A549 (cell line): Measurements from ENCODE around the gene ADGRD1. TPM values are rescaled to one million over a fixed set of nuclear protein-coding genes. Genes with fewer than 3 reads are reported as not detected.

ENCODE experiments used
- ATAC-seq, 2 experiments: fragments of 200-7000 bp in 1 of 2; fragments of >200 bp in 1 of 2; cut with Nextera tagmentation in 1 of 2; cut with Tn5 transposase in 1 of 2; 3 replicates each; pipeline versions ENCODE4 v1.8.0 to v1.9.1; 2018 to 2020; ENCODE audit warnings: mild to moderate bottlenecking in 1 of 2, moderate library complexity in 1 of 2
- CTCF ChIA-PET: fragments of 300-600 bp; sonication (Branson Sonifier 250); formaldehyde crosslinking; extraction: SDS; loops from one replicate; lab custom pipeline; 2021; ENCODE audit warnings: antibody characterized with exemption, inconsistent platforms; lab: Yijun Ruan, JAX
- POLR2A ChIA-PET: fragments of 350-600 bp; formaldehyde crosslinking; extraction: SDS; loops from one replicate; lab custom pipeline; 2021; ENCODE audit warnings: antibody characterized with exemption, inconsistent platforms; lab: Yijun Ruan, JAX
- DNase-seq, 2 experiments: peaks; one replicate each; pipeline versions ENCODE4 v3.0.0 to v3.0.0-alpha.2; 2011 to 2016; ENCODE audit warnings: low read depth in 1 of 2, low spot score in 1 of 2
- FAIRE-seq: peaks from 2 replicates; lab custom pipeline; 2011; peaks lifted over from hg19 to GRCh38; lab: Jason Lieb, UNC
- H3K27ac ChIP-seq, 2 experiments: fragments of >200 bp; sonication (Bioruptor Twin); formaldehyde crosslinking; 3 replicates each; pipeline ENCODE4 v1.5.1; 2016 to 2017
- H3K4me1 ChIP-seq: fragments of >200 bp; sonication (Bioruptor Twin); formaldehyde crosslinking; 3 replicates; pipeline ENCODE4 v1.6.1; 2016
- H3K4me2 ChIP-seq: fragments of >200 bp; sonication (Bioruptor Twin); formaldehyde crosslinking; 3 replicates; pipeline ENCODE4 v1.6.1; 2016
- H3K4me3 ChIP-seq: fragments of >200 bp; sonication (Bioruptor Twin); formaldehyde crosslinking; 3 replicates; pipeline ENCODE4 v1.5.1; 2016
- H3K9me3 ChIP-seq: fragments of >200 bp; sonication (Bioruptor Twin); formaldehyde crosslinking; 3 replicates; pipeline ENCODE4 v1.6.1; 2016
- CBX8 ChIP-seq: fragments of 200-600 bp; sonication (generic); IDR thresholded peaks from 2 replicates; pipeline ENCODE4 v1.6.1; 2016
- CHD2 ChIP-seq: fragments of 150-350 bp; IDR thresholded peaks from 2 replicates; pipeline ENCODE4 v1.6.1; 2014; ENCODE audit warnings: low read length; ENCODE audit not compliant: partially characterized antibody
- E2F6 ChIP-seq: IDR thresholded peaks from 2 replicates; pipeline ENCODE4 v1.6.1; 2012; ENCODE audit warnings: low read depth, borderline replicate concordance
- EHF ChIP-seq: fragments of 250-450 bp; sonication (Bioruptor Pico); IDR thresholded peaks from 2 replicates; pipeline ENCODE4 v1.5.0; 2020; ENCODE audit warnings: mild to moderate bottlenecking
- EHMT2 ChIP-seq: fragments of 200-600 bp; sonication (generic); IDR thresholded peaks from 2 replicates; pipeline ENCODE4 v1.6.1; 2016; ENCODE audit warnings: antibody characterized with exemption, low read depth, mild to moderate bottlenecking, moderate library complexity
- ELK1 ChIP-seq: fragments of 150-350 bp; IDR thresholded peaks from 2 replicates; pipeline ENCODE4 v1.6.1; 2014; ENCODE audit warnings: low read depth, mild to moderate bottlenecking, low read length
- FOSL2 ChIP-seq, 2 experiments: fragments of 450-650 bp in 1 of 2; fragments of >200 bp in 1 of 2; sonication (Bioruptor Twin) in 1 of 2; formaldehyde crosslinking; IDR thresholded peaks; 2 replicates each; pipeline versions ENCODE4 v1.5.0 to v1.6.1; 2016 to 2020; ENCODE audit warnings: mild to moderate bottlenecking in 1 of 2, moderate library complexity in 1 of 2
- FOXS1 ChIP-seq: fragments of 250-450 bp; sonication (Bioruptor Pico); IDR thresholded peaks from 2 replicates; pipeline ENCODE4 v1.5.0; 2020; ENCODE audit warnings: mild to moderate bottlenecking, moderate library complexity
- GATA3 ChIP-seq: IDR thresholded peaks from 2 replicates; pipeline ENCODE4 v1.6.1; 2012; ENCODE audit warnings: borderline replicate concordance
- HDAC2 ChIP-seq: fragments of 200-600 bp; sonication (generic); IDR thresholded peaks from 2 replicates; pipeline ENCODE4 v1.6.1; 2016
- HOXA7 ChIP-seq: fragments of 250-450 bp; sonication (Bioruptor Pico); IDR thresholded peaks from 2 replicates; pipeline ENCODE4 v1.5.0; 2020; ENCODE audit warnings: mild to moderate bottlenecking, moderate library complexity
- JUN ChIP-seq, 2 experiments: fragments of >200 bp; sonication (Bioruptor Twin); formaldehyde crosslinking; IDR thresholded peaks; 2 replicates in 1 of 2; 3 replicates in 1 of 2; pipeline ENCODE4 v1.6.1; 2016 to 2017
- JUNB ChIP-seq: fragments of >200 bp; sonication (Bioruptor Twin); formaldehyde crosslinking; IDR thresholded peaks from 2 replicates; pipeline ENCODE4 v1.6.1; 2016
- KDM5A ChIP-seq: fragments of 200-600 bp; sonication (generic); IDR thresholded peaks from 2 replicates; pipeline ENCODE4 v1.6.1; 2016; ENCODE audit warnings: antibody characterized with exemption, mild to moderate bottlenecking
- MAFK ChIP-seq: fragments of 450-650 bp; IDR thresholded peaks from 2 replicates; pipeline ENCODE4 v1.6.1; 2014; ENCODE audit not compliant: partially characterized antibody
- MAX ChIP-seq: IDR thresholded peaks from 2 replicates; pipeline ENCODE4 v1.6.1; 2012
- MYC ChIP-seq: IDR thresholded peaks from 2 replicates; pipeline ENCODE4 v1.6.1; 2012; ENCODE audit warnings: mild to moderate bottlenecking, inconsistent platforms, low read length, improper control_type of control experiment, borderline replicate concordance
- NFE2L2 ChIP-seq: fragments of 150-350 bp; conservative IDR thresholded peaks from 2 replicates; pipeline ENCODE4 v1.6.1; 2014; ENCODE audit warnings: low read length
- NPAS2 ChIP-seq: fragments of 250-450 bp; sonication (Bioruptor Pico); IDR thresholded peaks from 2 replicates; pipeline ENCODE4 v1.8.0; 2022; ENCODE audit warnings: mild to moderate bottlenecking, moderate library complexity, borderline replicate concordance
- NR3C1 ChIP-seq: fragments of >200 bp; sonication (Bioruptor Twin); formaldehyde crosslinking; IDR thresholded peaks from 3 replicates; pipeline ENCODE4 v1.6.1; 2017
- RARB ChIP-seq: fragments of 250-450 bp; sonication (Bioruptor Pico); IDR thresholded peaks from 2 replicates; pipeline ENCODE4 v1.8.0; 2021; ENCODE audit warnings: mild to moderate bottlenecking, moderate library complexity
- RCOR1 ChIP-seq: fragments of 150-350 bp; IDR thresholded peaks from 2 replicates; pipeline ENCODE4 v1.6.1; 2014; ENCODE audit warnings: antibody characterized with exemption, low read length, low read depth
- REST ChIP-seq: fragments of 200-600 bp; sonication (generic); IDR thresholded peaks from 2 replicates; pipeline ENCODE4 v1.6.1; 2016; ENCODE audit warnings: antibody characterized with exemption, mild to moderate bottlenecking, moderate library complexity
- TP53 ChIP-seq: fragments of 250-450 bp; sonication (Bioruptor Pico); IDR thresholded peaks from 2 replicates; pipeline ENCODE4 v1.5.0; 2021; ENCODE audit warnings: mild to moderate bottlenecking, moderate library complexity
- ZFP36 ChIP-seq: fragments of 450-650 bp; IDR thresholded peaks from 2 replicates; pipeline ENCODE4 v1.6.1; 2014; ENCODE audit warnings: borderline replicate concordance; ENCODE audit not compliant: partially characterized antibody
- ZSCAN20 ChIP-seq: fragments of 250-450 bp; sonication (Bioruptor Pico); IDR thresholded peaks from 2 replicates; pipeline ENCODE4 v1.8.0; 2022; ENCODE audit warnings: mild to moderate bottlenecking, moderate library complexity
- WGBS: methylation state at CpG from one replicate; pipeline ENCODE4 v1.1.6; 2017; ENCODE audit errors: missing lambda C conversion rate; 5-methylcytosine and 5-hydroxymethylcytosine counted together
- polyA plus RNA-seq, 4 experiments: library from polyadenylated mRNA; depleted of rRNA in 3 of 4; stranded (reverse); fragments of >200 nt; fragmentation: RNase III in 1 of 4; extraction: RNeasy Plus Mini Kit Qiagen cat#74134 plus additional on column Dnase treatment in 1 of 4; gene quantifications; 2 replicates in 3 of 4; 3 replicates in 1 of 4; pipeline ENCODE4 v1.2.3, GENCODE V29; 2011 to 2017
- TF ChIP-seq, protein P1 (sequence below): IDR thresholded peaks from 2 replicates; pipeline ENCODE4 v1.6.1; 2012

ADGRD1 gene
- polyA plus RNA-seq, 2 of the 4 experiments (the other 2 are of a cell fraction) = 0.36 to 1.5 TPM

DNA sequence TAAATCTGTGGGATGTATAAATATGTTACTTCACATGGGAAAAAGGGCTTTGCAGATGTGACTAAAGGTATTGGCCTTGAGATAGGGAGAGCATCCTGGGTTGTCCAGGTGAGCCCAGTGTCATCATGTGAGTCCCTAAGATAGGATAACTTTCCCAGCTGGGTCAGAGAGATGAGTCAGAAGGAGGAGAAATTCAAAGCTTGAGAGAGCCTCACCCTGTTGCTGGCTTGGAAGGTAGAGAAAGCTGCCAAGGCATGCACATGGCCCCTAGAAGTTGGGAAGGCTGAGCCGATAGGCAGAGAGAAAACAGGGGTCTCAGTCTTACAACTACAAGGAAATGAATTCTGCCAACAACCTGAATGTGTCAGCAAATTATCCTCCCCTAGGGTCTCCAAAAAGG, 213.0 kb downstream of the ADGRD1 start:
- FAIRE-seq = no peak
- Histone ChIP-seq H3K27ac (no peak overlapping the region), H3K4me1 (peaks cover 4% of the 10 kb centered on the region; the same call in 1 of the 3 replicates), H3K4me2 (no peak overlapping the region), H3K9me3 (no peaks in the 10 kb centered on the region), H3K4me3 (no peak overlapping the region)
- POLR2A ChIA-PET = no interaction called here
- ATAC-seq = no peak; a peak in 1 of 6 replicates
- TF ChIP-seq NFE2L2 (no peak), JUN (IDR thresholded peaks at IDR 0.05) (no peak), NPAS2 (CRISPR knock-in tag) (no peak), ZFP36 (no peak), CHD2 (no peak), MAFK (no peak), ELK1 (no peak)
- CTCF ChIA-PET = no interaction called here
- DNase-seq = no peak
- WGBS = 89% methylated on average over 1 of the region's 1 CpG

DNA sequence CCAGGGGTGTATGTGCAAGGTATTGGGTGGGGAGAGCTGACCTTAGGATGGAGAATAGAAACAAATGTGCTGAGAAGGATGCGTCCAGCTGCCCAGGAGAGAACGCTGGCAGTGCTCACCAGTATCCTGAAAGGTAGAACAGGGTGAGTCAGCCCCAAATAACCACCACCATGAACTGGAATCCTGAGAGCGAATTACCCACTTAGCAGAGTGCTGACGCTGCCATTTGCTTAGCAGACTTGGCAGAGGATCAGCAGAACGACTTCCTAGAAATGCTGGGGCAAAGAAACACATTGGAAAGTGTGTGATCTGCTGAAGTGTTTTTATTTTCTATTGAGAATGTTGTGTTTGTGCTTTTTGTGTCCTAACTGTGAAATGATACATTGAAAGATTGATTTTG, 213.6 kb downstream of the ADGRD1 start:
- no peak for ATAC-seq
- no peak for FAIRE-seq
- peaks cover 4% of the 10 kb centered on the region; the same call in 1 of the 3 replicates for H3K4me1 ChIP-seq
- TF ChIP-seq HOXA7 (no peak), ZSCAN20 (CRISPR knock-in tag) (no peak), CHD2 (no peak), RCOR1 (no peak)
- TF ChIP-seq, all 56 proteins: peak for 0
- no peak for DNase-seq
- H3K9me3 ChIP-seq = no peaks in the 10 kb centered on the region
- no peak overlapping the region for H3K27ac ChIP-seq
- H3K4me3 ChIP-seq = no peak overlapping the region
- POLR2A ChIA-PET = no interaction called here
- CTCF ChIA-PET = no interaction called here
- H3K4me2 ChIP-seq = no peak overlapping the region
- 46% methylated on average over 5 of the region's 5 CpGs for WGBS

DNA sequence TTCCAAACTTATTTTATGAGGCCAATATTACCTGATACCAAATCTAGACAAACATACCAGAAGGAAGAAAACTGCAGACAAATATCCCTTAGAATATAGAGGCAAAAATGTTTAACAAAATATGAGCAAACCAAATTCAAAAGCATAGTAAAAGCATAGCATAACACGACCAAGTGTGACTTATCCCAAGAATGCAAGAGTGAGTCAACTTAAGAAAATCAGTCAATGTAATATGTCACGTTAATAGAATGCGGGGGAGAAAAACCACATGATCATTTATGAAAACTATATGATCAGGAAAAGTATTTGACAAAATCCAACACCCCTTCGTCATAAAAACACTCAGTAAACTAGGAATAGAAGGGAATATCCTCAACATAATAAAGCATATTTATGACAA, 217.3 kb downstream of the ADGRD1 start:
- ATAC-seq (no peak), DNase-seq (no peak), FAIRE-seq (peak; percentile 63)
- Histone ChIP-seq H3K27ac (no peak overlapping the region), H3K4me1 (peaks cover 4% of the 10 kb centered on the region; the same call in 1 of the 3 replicates), H3K4me3 (no peak overlapping the region), H3K4me2 (no peak overlapping the region), H3K9me3 (peaks cover 2% of the 10 kb centered on the region; the same call in 1 of the 3 replicates)
- POLR2A ChIA-PET = no interaction called here
- 34% methylated on average over 4 of the region's 4 CpGs for WGBS
- CTCF ChIA-PET = interaction anchor here (1.6 kb wide), 1 partner anchor 39 kb away, joined by 4 read pairs; no protein-coding TSS in a partner anchor
- no peak for TF ChIP-seq GATA3

DNA sequence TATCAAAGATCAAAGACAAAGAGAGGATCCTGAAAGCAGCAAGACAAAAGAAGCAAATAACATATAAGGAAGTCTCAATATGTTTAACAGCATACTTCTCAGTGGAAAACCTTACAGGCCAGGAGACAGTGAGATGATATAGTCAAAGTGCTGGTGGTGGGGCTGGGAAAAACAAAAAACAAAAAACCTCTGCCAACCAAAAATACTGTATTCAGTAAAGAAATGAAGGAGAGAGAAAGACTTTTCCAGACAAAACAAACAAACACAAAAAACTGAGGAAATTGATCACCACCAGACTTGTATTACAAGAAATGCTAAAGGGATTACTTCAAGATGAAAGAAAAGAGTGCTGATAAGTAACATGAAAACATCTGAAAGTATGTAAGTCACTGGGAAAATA, 221.2 kb downstream of the ADGRD1 start:
- Histone ChIP-seq H3K4me3 (no peak overlapping the region), H3K4me1 (peaks cover 4% of the 10 kb centered on the region; the same call in 1 of the 3 replicates), H3K27ac (no peak overlapping the region), H3K4me2 (no peak overlapping the region), H3K9me3 (peaks cover 2% of the 10 kb centered on the region; the same call in 1 of the 3 replicates)
- no peak for DNase-seq
- POLR2A ChIA-PET = no interaction called here
- no peak for FAIRE-seq
- no peak for TF ChIP-seq NR3C1
- TF ChIP-seq KDM5A = no peak
- TF ChIP-seq FOXS1 (CRISPR knock-in tag) = no peak
- no peak for TF ChIP-seq NFE2L2
- no peak for TF ChIP-seq HOXA7
- TF ChIP-seq E2F6 = no peak
- no peak for TF ChIP-seq TP53 (CRISPR knock-in tag)
- no peak for TF ChIP-seq EHF (CRISPR knock-in tag)
- no peak for TF ChIP-seq HDAC2
- TF ChIP-seq FOSL2 (IDR thresholded peaks at IDR 0.05) = no peak
- TF ChIP-seq FOSL2 (CRISPR knock-in tag; IDR thresholded peaks at IDR 0.05) = no peak
- TF ChIP-seq MAX = no peak
- TF ChIP-seq RARB (CRISPR knock-in tag) = no peak
- TF ChIP-seq, protein P1, sequence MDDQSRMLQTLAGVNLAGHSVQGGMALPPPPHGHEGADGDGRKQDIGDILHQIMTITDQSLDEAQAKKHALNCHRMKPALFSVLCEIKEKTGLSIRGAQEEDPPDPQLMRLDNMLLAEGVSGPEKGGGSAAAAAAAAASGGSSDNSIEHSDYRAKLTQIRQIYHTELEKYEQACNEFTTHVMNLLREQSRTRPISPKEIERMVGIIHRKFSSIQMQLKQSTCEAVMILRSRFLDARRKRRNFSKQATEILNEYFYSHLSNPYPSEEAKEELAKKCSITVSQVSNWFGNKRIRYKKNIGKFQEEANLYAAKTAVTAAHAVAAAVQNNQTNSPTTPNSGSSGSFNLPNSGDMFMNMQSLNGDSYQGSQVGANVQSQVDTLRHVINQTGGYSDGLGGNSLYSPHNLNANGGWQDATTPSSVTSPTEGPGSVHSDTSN = no peak
- no peak for TF ChIP-seq MYC
- TF ChIP-seq EHMT2 = no peak
- TF ChIP-seq CHD2 = no peak
- no peak for TF ChIP-seq REST
- TF ChIP-seq JUNB = no peak
- TF ChIP-seq CBX8 = no peak
- ATAC-seq = no peak
- CTCF ChIA-PET = no interaction called here
